BLaER1 treated with 17β-estradiol and CSF1 and Interleukin-3, amounts not matched to agents 10 nM and 100 nM (cell line): ENCODE results near the gene GNLY.

ENCODE experiments used
- H3K27ac ChIP-seq, 11 experiments: shearing (Covaris generic); formaldehyde crosslinking; 2 replicates each; pipeline ENCODE4 v1.8.1; 2022
- H3K27me3 ChIP-seq, 11 experiments: shearing (Covaris generic); formaldehyde crosslinking; 2 replicates each; pipeline ENCODE4 v1.8.1; 2022
- H3K36me3 ChIP-seq, 11 experiments: shearing (Covaris generic); formaldehyde crosslinking; 2 replicates each; pipeline ENCODE4 v1.8.1; 2022
- H3K4me1 ChIP-seq, 10 experiments: shearing (Covaris generic); formaldehyde crosslinking; 2 replicates each; pipeline ENCODE4 v1.8.1; 2022
- H3K4me2 ChIP-seq, 11 experiments: shearing (Covaris generic); formaldehyde crosslinking; 2 replicates each; pipeline ENCODE4 v1.8.1; 2022
- H3K4me3 ChIP-seq, 10 experiments: shearing (Covaris generic); formaldehyde crosslinking; 2 replicates each; pipeline ENCODE4 v1.8.1; 2022
- H3K9ac ChIP-seq, 11 experiments: shearing (Covaris generic); formaldehyde crosslinking; 2 replicates each; pipeline ENCODE4 v1.8.1; 2022
- H3K9me3 ChIP-seq, 11 experiments: shearing (Covaris generic); formaldehyde crosslinking; replicated peaks in 1 of 11; 2 replicates each; pipeline ENCODE4 v1.8.1; 2022
- H4K20me1 ChIP-seq, 11 experiments: shearing (Covaris generic); formaldehyde crosslinking; 2 replicates each; pipeline ENCODE4 v1.8.1; 2022
- Cebpa-rat ChIP-seq, 11 experiments: shearing (Covaris generic); IDR thresholded peaks; 2 replicates each; pipeline ENCODE4 v1.8.1; 2022

Gene GNLY

GRCh38 chr2:85721641-85722040, 27.5 kb downstream of the GNLY start:
- Histone ChIP-seq H3K9me3 (0 out of 22 replicates have a peak, but pooled peaks cover 0 to 2% (median 0%) of the 10 kb centered on the region in 11 experiments), H3K27me3 (no peaks in the 10 kb centered on the region), H3K4me3 (no peak overlapping the region), H3K4me1 (peaks cover 23 to 39% (median 26%) of the 10 kb centered on the region in 10 experiments), H3K36me3 (no peaks in the 10 kb centered on the region), H3K9ac (no peak overlapping the region), H3K27ac (no peak overlapping the region), H3K4me2 (no peak overlapping the region), H4K20me1 (no peaks in the 10 kb centered on the region)
- TF ChIP-seq Cebpa-rat (IDR thresholded peaks at IDR 0.05) = no peak

DNA sequence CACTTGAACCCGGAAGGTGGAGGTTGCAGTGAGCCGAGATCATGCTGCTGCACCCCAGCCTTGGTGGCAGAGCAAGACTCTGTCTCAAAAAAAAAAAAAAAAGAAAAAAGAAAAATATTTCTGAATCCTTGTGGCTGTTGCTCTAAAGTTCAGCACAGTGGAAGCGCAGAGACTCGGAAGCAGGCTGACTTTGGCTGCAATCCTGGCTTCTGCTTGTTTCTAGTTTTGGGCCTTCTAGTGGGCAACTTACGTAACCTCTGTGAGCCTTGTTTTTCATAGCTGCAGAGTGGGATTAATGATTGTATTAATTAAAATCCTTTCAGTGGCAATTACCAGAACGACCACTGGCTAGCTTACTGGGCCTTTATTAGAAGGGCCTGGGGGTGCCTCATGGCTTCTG, 28.4 kb downstream of the GNLY start:
- H4K20me1 ChIP-seq = no peaks in the 10 kb centered on the region
- no peaks in the 10 kb centered on the region for H3K27me3 ChIP-seq
- peaks cover 23 to 39% (median 26%) of the 10 kb centered on the region in 10 experiments for H3K4me1 ChIP-seq
- no peak overlapping the region for H3K4me3 ChIP-seq
- TF ChIP-seq Cebpa-rat (IDR thresholded peaks at IDR 0.05) = no peak
- H3K36me3 ChIP-seq = no peaks in the 10 kb centered on the region
- H3K9ac ChIP-seq = no peak overlapping the region
- no peak overlapping the region for H3K27ac ChIP-seq
- 0 out of 22 replicates have a peak, but pooled peaks cover 0 to 2% (median 0%) of the 10 kb centered on the region in 11 experiments for H3K9me3 ChIP-seq
- H3K4me2 ChIP-seq = 0 out of 22 replicates have a peak overlapping the region, but pooled peaks of 1 of the 11 experiments have one; percentile 71

- Histone ChIP-seq H3K4me3 (no peak overlapping the region), H3K4me2 (peak overlapping the region; percentile 47 to 85 (median 68)), H3K36me3 (no peaks in the 10 kb centered on the region), H3K4me1 (peaks cover 23 to 51% (median 28%) of the 10 kb centered on the region in 10 experiments), H4K20me1 (no peaks in the 10 kb centered on the region; a peak in 1 of 22 replicates), H3K27ac (peak overlapping the region in 2 of 11 experiments; percentile 8 to 38; a peak in 1 of 22 replicates), H3K9me3 (0 out of 22 replicates have a peak, but pooled peaks cover 0 to 2% (median 0%) of the 10 kb centered on the region in 11 experiments), H3K27me3 (no peaks in the 10 kb centered on the region), H3K9ac (0 out of 22 replicates have a peak overlapping the region, but pooled peaks of 1 of the 11 experiments have one; percentile 18)
- no peak for TF ChIP-seq Cebpa-rat (IDR thresholded peaks at IDR 0.05)
Observed at GRCh38 chr2:85723707-85724360, 29.7 kb downstream of the GNLY start.

- Histone ChIP-seq H3K4me3 (no peak overlapping the region), H3K27me3 (no peaks in the 10 kb centered on the region), H3K4me1 (peaks cover 26 to 56% (median 30%) of the 10 kb centered on the region in 10 experiments), H3K36me3 (no peaks in the 10 kb centered on the region), H4K20me1 (no peaks in the 10 kb centered on the region; a peak in 1 of 22 replicates), H3K9ac (peak overlapping the region in 1 of 11 experiments; percentile 45; a peak in 3 of 22 replicates), H3K27ac (peak overlapping the region in 6 of 11 experiments; percentile 0 to 33 (median 13); a peak in 3 of 22 replicates), H3K4me2 (peak overlapping the region; percentile 47 to 85 (median 68)), H3K9me3 (0 out of 22 replicates have a peak, but pooled peaks cover 0 to 2% (median 0%) of the 10 kb centered on the region in 11 experiments)
- no peak for TF ChIP-seq Cebpa-rat (IDR thresholded peaks at IDR 0.05)
Observed at GRCh38 chr2:85724731-85725181, 30.6 kb downstream of the GNLY start.

- Histone ChIP-seq H3K4me3 (no peak overlapping the region), H3K9ac (peak overlapping the region in 1 of 11 experiments; percentile 45; a peak in 1 of 22 replicates), H4K20me1 (no peaks in the 10 kb centered on the region; a peak in 1 of 22 replicates), H3K9me3 (0 out of 22 replicates have a peak, but pooled peaks cover 0 to under 1% (median 0%) of the 10 kb centered on the region in 11 experiments), H3K4me1 (peaks cover 26 to 56% (median 30%) of the 10 kb centered on the region in 10 experiments), H3K36me3 (no peaks in the 10 kb centered on the region), H3K4me2 (peak overlapping the region; percentile 47 to 85 (median 68); a peak in 20 of 22 replicates), H3K27me3 (no peaks in the 10 kb centered on the region), H3K27ac (no peak overlapping the region)
- no peak for TF ChIP-seq Cebpa-rat (IDR thresholded peaks at IDR 0.05)
Observed at GRCh38 chr2:85725451-85725850, 31.3 kb downstream of the GNLY start.

DNA sequence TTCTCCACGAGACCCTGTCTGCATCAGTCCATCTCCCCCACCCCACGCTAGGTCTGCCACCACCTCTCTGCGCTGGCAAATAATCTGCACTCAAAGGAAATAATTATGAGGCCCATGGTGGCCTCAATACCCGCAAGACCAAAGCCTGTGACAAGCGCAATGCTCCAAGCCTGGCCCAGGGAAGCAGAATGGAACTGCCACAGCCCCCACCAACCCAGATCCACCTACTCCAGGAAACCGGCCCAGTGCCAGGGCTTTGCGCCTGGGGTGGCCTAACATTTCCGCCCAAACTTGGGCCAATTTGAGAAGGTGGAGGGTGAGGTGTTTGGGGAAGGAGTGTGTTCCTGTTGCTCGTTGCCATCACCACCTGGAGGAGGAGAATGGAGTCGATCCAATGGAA, 33.6 kb downstream of the GNLY start:
- no peaks in the 10 kb centered on the region for H3K9me3 ChIP-seq
- H3K9ac ChIP-seq = no peak overlapping the region
- no peak overlapping the region for H3K4me3 ChIP-seq
- H3K27me3 ChIP-seq = no peaks in the 10 kb centered on the region
- H3K27ac ChIP-seq = no peak overlapping the region
- H3K36me3 ChIP-seq = no peaks in the 10 kb centered on the region
- H4K20me1 ChIP-seq = no peaks in the 10 kb centered on the region; a peak in 1 of 22 replicates
- peak overlapping the region in 3 of 11 experiments; percentile 35 to 65 (median 59); a peak in 4 of 22 replicates for H3K4me2 ChIP-seq
- H3K4me1 ChIP-seq = peaks cover 26 to 51% (median 29%) of the 10 kb centered on the region in 10 experiments
- TF ChIP-seq Cebpa-rat (IDR thresholded peaks at IDR 0.05) = no peak

DNA sequence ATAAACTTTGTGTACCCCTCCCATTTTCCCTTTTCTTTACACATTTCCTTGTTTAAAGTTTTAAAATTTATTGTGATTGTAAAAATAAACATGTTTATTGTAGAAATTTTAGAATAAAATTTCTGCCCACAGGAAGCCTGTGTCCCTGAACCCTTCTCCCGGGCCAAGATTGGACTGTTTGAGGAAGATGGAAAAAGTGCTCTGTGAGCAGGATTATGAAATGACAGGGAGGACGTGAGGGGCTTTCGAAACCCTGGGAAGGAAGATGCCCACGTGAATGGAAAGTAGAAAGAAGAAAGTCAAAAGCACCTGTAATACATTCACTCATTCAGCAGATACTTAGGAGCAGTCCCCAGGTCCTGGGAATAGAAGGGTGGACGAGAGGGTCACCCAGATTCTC, 34.2 kb downstream of the GNLY start:
- TF ChIP-seq Cebpa-rat (IDR thresholded peaks at IDR 0.05) = no peak
- no peaks in the 10 kb centered on the region; a peak in 1 of 22 replicates for H4K20me1 ChIP-seq
- no peak overlapping the region for H3K4me3 ChIP-seq
- no peak overlapping the region for H3K27ac ChIP-seq
- H3K4me1 ChIP-seq = peaks cover 22 to 46% (median 27%) of the 10 kb centered on the region in 10 experiments
- peak overlapping the region in 2 of 11 experiments; percentile 16 to 23; a peak in 1 of 22 replicates for H3K9ac ChIP-seq
- no peaks in the 10 kb centered on the region for H3K36me3 ChIP-seq
- peak overlapping the region in 3 of 11 experiments; percentile 35 to 65 (median 59); a peak in 5 of 22 replicates for H3K4me2 ChIP-seq
- H3K9me3 ChIP-seq = no peaks in the 10 kb centered on the region
- H3K27me3 ChIP-seq = no peaks in the 10 kb centered on the region

DNA sequence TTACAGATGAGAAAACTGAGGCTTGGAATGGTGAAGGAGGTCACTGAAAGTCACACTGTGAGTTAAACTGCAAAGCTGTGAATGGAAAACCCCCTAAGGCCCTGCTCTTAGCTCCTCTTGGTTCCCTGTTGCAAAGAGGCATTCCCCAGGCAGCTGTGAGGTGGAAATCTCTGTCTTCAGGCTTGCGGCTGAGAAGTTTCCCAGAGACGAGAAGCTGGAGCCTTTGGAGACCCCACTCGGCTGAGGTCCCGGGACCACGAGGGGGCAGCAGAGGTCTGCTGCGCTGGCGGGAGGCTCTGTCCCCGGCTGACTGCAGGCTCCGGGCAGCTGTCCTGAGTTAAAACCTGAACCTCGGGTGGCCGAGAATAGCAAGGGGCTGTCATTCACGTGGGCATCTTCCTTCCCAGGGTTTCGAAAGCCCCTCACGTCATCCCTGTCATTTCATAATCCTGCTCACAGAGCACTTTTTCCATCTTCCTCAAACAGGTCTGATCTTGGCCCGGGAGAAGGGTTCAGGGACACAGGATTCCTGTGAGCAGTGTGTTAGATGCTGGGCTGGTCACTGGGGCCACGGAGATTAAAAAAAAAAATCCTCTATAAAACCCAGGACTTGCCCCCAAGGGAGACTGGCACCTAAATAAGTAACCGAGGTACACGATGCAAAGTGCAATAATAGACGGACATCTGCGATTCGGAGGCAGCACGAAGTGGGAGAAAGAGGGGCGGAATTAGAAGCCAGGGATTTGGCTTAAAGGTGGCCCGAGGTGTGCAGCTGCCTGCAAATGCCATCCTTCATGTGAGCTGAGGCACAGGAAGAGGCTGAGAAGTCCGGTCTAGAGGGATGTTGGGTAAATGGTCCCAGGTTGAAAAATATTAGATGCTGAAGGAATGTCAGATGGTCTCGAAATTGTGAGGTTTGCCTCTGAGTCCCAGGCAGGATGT, 35.0 kb downstream of the GNLY start:
- Histone ChIP-seq H3K4me3 (no peak overlapping the region), H3K9me3 (no peaks in the 10 kb centered on the region), H3K36me3 (no peaks in the 10 kb centered on the region), H3K4me1 (peaks cover 14 to 38% (median 20%) of the 10 kb centered on the region in 10 experiments), H3K4me2 (peak overlapping the region in 7 of 11 experiments; percentile 2 to 65 (median 35); a peak in 10 of 22 replicates), H4K20me1 (no peaks in the 10 kb centered on the region; a peak in 1 of 22 replicates), H3K9ac (peak overlapping the region in 3 of 11 experiments; percentile 3 to 23 (median 16); a peak in 1 of 22 replicates), H3K27me3 (no peaks in the 10 kb centered on the region), H3K27ac (no peak overlapping the region)
- TF ChIP-seq Cebpa-rat (IDR thresholded peaks at IDR 0.05) = no peak
